Posterior vena cava (tissue), 2 donors: ENCODE measurements around the gene TMEM187. TPM values are rescaled to one million over a fixed set of nuclear protein-coding genes. Genes with fewer than 3 reads are reported as not detected.
"Not testable (repeated sequence)": the region's sequence is repeated elsewhere in the genome, so short reads cannot be mapped to it uniquely, and the experiment has no call there.

ENCODE experiments used
- DNase-seq: peaks from one replicate; pipeline ENCODE4 v3.0.0-alpha.2; 2020; ENCODE audit warnings: low spot score
- intact Hi-C, 2 donors: fragments of 100-400 bp; cut with DNase I; formaldehyde crosslinking; loops; one replicate each; pipeline versions ENCODE4 v1.14.1 to v1.14.2; 2022 to 2023
- total RNA-seq, 2 donors: library from RNA; stranded (reverse); fragmentation: NEBNext Ultra II Directional; extraction: Animal tissue kit (Norgen Biotek cat#: 25700); gene quantifications; one replicate each; pipeline ENCODE4 v1.2.1, GENCODE V29; 2021
- donor health status: DM: yes; HTN: yes; CAD: no.
- donor health status: DM: yes; HTN: yes; CAD: no.

TMEM187 gene
- total RNA-seq, 2 donors from 2014 or later = 6.9 to 9.3 TPM

DNA sequence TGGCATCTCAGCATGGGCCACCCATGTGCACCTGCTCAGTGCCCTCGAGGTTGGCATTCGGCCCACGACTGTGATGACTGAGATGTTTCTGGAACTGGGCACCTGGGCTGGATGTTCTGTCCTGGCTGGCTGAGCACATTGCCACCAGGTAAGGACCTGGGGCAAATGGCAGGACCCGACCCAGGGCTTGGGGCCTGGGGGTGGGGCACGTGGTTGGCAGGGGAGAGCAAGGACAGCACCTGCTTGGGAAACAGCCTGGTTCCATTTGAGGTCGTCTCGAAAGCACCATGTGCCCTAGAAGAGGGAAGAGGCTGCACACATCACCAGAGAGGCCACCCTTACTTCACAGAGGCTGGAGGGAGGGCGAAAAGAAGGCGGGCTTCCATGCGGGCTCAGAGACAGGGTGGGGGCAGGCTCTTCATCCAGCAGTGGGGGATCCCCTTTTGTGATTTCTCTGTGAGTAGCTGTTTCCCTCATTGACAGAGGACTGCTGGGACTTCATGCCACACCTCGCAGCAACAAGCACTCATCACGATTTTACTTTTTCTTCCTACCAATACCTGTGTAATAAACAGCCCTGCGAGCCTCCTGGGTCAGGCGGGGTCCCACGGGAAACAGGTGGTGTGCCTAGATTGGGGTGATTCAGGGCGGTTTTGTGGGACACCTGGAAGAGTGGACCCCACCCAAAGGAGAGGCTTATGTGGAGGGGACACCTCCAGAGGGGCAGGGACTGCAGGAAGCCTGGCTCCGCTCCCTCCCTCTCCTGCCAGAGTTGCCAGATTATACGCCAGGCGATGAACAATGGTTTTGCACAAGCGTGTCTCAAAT lies 12.0 kb downstream of the TMEM187 start:
- DNase-seq = no peak
- intact Hi-C loops = no loop called here

DNA sequence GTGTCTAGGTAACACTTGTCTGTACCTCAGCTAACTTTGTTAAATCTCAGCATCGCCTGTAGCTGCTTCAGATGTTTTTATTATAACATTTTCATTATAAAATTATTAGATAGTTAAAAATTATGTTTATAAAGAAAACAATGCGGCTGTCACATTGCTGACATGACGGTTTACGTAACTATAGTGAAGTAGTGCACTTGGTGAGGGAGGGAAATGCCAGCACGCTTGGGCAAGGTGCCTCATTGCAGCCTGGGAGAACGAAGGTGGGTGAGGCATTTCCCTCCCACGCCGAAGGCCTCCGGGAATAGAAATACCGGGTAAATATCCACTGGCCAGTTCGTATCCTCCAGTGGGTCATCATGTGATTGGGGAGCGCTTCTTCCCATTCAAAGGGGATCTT lies 15.9 kb downstream of the TMEM187 start:
- intact Hi-C loops = no loop called here
- no peak for DNase-seq

DNA sequence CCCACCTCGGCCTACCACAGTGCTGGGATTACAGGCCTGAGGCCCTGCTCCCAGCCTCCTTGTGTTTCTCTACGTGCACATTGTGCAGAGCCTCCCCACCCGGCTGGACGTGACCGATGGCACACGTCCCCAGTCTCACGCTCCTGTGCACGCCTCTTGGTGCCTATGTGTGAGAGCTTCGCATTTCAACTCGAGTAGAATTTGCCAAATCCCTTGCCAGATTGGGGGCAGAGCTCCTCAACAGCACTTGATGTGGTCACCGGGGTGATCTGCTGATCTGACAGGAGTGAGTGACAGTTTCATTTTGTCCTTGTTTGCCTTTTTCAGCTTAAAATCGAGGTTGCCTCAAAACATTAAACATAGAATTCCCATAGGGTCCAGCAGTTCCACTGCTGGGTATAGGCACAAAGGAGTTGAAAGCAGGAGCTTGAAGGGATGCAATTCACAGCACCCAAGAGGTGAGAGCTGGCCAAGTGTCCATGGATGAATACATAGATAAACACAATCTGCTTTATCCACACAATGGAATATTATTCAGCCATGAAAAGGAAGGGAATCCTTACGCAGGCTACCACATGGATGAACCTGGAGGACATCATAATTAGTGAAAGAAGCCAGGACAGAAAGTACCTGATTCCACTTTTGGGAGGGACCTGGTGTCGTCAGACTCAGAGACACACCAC lies 17.6 kb downstream of the TMEM187 start:
- DNase-seq = no peak
- intact Hi-C loops = loop anchor here in 1 of 2 donors (10.0 kb wide), 1 partner anchor 65 kb away; no protein-coding TSS in a partner anchor

DNA sequence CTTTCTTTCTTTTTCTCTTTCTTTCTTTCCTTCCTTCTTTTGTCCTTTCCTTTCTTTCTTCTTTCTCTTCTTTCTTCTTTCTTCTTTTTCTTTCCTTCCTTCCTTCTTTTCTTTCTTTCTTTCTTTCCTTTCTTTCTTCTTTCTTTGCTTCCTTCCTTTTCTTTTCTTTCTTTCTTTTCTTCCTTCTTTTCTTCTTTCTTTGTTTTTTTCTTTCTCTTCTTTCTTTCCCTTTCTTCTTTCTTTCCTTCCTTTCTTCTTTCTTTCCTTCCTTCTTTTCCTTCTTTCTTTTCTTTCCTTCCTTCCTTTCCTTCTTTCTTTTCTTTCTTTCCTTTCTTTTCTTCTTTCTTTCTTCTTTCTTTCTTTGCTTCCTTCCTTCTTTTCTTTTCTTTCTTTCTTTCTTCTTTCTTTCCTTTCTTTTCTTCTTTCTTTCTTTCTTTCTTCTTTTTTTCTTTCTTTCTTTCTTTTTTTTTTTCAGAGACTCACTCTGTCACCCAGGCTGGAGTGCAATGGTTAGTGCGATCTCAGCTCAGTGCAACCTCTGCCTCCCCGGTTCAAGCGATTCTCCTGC lies 18.5 kb downstream of the TMEM187 start:
- no peak for DNase-seq
- intact Hi-C loops = loop anchor here in 1 of 2 donors (10.0 kb wide), 1 partner anchor 64 kb away; no protein-coding TSS in a partner anchor

DNA sequence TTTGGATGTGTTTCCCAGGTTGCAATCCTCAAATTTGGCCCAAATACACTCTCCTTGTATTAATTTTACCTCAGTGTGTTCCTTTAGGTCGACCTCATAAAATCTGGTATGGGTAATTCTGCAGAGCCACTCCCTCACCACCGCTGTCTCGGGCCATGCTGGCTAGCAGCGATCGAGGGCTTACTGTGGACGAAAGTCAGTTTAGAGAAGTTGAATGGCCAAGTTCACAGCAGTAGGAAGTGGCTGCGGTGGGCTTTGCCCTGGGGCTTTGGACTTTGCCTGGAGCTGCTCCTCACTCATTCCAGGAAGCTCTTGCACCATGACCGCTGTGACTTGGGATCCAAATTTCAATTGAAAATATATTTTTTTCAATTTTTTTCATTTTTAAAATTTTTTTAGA lies 19.6 kb downstream of the TMEM187 start:
- intact Hi-C loops = loop anchor here in 1 of 2 donors (10.0 kb wide), 1 partner anchor 63 kb away; no protein-coding TSS in a partner anchor
- DNase-seq = no peak

DNA sequence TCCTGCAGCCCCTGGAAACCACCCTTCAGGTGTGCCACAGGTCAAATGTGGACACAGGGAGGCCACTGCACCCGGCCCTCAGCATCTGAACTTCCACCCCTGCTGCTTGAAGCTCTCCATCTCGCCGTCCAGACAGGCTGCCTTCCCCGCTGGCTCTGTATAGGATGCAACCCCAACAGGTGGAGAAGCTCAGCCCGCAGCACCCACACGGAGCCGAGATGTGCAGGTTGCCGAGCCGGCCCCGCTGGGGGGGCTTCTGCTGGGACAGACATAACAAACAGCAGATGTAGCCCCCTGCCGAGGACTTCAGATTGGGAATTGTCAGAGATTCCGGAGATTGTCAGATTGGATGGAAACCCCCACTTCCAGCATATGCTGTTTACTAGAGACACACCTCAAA lies 20.5 kb downstream of the TMEM187 start:
- intact Hi-C loops = loop anchor here in 1 of 2 donors (10.0 kb wide), 1 partner anchor 62 kb away; no protein-coding TSS in a partner anchor
- DNase-seq = no peak

DNA sequence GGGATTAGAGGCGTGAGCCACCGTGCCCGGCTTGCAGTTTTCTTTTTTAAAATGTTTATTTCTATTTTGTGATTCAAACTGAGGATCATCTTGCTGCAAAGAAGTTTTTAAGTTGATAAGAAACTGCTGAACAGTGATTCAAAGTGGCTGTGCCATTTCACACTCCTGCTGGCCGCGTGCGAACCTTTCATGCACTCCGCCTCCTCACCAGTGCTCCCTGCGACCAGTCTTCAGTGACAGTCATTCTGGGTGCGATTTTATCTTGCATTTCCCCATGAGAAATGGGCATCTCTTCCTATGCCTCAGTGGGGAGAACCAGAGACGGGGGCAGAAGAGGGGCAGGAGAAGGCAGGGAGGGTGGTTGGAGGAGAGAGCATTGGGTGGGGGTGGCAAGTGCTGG lies 21.4 kb downstream of the TMEM187 start:
- intact Hi-C loops = loop anchor here in 1 of 2 donors (10.0 kb wide), 1 partner anchor 61 kb away; no protein-coding TSS in a partner anchor
- no peak for DNase-seq

DNA sequence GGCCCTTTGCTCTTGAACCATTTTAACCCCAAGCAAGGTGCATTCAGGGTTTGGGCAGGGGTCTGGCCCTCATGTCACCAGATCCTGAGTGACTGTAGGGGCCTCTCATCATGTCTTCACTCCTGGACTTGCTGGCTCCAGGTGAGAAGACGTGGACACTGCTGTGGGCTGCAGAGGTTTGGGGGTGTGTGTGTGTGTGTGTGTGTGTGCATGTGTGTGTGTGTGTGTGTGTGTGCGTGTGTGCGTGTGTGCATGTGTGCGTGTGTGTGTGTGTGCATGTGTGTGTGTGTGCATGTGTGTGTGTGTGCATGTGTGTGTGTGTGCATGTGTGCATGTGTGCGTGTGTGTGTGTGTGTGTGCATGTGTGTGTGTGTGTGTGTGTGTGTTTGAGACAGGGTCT lies 21.8 kb downstream of the TMEM187 start:
- intact Hi-C loops = loop anchor here in 1 of 2 donors (10.0 kb wide), 1 partner anchor 60 kb away; no protein-coding TSS in a partner anchor
- DNase-seq = not testable (repeated sequence)

DNA sequence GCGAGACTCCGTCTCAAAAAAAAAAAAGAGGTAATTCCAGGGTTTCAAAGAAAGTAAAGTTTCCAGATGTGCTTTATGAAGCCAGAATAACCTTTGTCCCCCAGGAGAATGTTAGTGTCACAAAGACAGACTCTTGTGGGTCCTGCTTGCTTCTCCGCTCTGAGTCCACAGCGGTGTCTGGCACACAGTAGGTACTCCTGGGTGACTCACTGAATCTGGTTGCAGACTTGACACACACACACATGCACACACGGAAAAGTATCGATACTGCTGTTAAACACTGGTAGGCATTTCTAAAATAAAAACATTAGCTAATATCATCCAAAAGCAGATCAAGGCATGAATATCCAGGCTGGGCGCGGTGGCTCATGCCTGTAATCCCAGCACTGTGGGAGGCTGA lies 22.9 kb downstream of the TMEM187 start:
- intact Hi-C loops = loop anchor here in 1 of 2 donors (10.0 kb wide), 1 partner anchor 59 kb away; no protein-coding TSS in a partner anchor

DNA sequence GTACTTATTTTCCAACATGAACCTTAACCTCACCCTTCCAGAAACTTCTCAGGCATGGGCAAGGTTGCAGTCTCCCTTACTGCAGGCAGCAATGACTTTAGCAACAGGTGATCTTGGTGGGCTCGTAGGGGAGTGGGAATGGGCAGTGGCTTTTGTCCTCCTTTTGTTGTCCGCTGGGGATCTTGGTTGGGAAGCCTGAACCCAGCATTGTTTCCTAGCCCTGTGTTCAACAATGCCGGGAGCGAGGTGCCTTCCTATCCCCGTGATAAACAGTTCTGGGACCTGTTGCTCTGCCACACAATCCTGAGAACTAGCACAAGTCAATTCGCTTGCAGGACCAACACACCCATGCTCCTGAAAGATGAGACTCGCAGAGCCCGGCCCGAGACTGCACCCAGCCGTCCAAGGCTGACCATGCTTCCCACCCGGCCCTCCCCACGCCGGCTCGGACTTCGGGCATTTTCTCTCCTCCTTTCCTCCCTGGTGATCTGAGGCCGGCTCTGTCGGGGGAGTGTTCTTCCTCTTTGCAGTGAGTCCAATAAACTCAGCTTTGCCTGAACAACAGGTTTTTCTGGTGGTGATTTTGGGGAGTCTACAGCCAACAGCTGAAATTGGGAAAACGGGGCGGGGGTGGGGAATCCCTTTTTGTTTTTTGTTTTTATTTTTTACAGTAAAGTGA lies 26.9 kb downstream of the TMEM187 start:
- DNase-seq = no peak
- intact Hi-C loops = loop anchor here in 1 of 2 donors (10.0 kb wide), 1 partner anchor 55 kb away; no protein-coding TSS in a partner anchor

More for the DNA sequence above, 22.9 kb downstream of the TMEM187 start:
- DNase-seq = no peak

DNA sequence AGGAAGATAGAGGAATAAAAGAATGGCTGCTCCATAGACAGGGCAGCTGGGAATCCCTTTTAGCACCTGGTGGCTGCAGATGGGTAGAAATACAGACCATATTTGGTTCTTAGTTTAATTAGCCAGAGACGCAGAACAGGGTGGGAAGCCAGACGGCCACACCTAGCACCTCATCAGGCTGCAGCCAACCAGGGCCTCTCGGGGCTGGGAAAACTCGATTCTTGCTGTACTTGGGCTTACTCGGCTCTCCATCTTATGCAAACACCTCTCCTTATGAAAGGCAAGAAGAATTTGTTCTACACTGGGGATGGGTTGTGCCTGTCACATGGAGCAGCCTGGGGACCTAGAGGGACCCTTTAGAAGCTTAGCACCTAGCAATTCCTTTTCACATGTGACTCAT lies 27.5 kb downstream of the TMEM187 start:
- intact Hi-C loops = no loop called here
- DNase-seq = no peak

DNA sequence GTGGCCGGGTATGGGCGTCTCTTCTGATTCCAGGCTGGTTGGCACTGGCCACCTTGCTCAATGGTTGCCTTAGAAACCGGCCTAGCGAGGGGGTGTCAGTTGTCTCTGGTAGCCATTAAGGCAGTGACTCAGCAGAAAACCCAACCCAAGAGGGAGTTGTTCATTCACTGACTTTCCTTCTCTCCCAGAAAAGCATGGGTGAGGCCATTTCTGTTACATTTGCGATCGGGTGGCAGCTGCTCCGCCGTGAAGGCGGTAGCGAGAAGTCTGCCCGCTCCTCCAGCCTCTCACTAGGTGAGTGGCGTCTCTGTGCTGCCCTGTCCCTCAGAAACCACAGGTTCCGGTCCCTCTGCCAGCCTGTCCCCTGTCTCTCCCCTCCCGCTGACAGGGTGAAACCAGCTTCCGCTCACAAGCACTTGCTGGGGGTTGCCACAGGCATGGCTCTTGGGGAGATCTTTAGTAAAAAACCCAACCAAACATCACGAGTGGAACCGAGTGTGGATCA lies 29.7 kb downstream of the TMEM187 start:
- intact Hi-C loops = no loop called here
- no peak for DNase-seq

DNA sequence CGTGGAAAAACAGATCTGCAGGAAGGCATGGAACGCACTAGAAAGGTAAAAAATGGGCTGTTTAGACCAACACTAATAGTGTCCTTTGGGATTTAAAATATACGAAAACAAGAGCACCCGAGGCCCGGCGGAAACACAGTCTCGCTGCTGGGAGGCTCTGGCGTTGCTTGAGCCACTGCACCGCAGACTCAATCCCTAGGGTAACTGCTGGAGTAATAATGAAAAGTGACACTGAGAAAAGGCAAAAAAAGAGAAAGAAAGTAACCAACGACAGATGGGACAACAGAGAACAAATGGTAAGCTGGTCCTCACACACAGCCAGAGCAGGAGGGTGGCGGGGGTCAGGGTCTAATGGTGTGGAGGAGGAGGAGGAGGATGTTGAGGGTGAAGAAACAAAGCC lies 31.8 kb downstream of the TMEM187 start:
- no peak for DNase-seq
- intact Hi-C loops = no loop called here

DNA sequence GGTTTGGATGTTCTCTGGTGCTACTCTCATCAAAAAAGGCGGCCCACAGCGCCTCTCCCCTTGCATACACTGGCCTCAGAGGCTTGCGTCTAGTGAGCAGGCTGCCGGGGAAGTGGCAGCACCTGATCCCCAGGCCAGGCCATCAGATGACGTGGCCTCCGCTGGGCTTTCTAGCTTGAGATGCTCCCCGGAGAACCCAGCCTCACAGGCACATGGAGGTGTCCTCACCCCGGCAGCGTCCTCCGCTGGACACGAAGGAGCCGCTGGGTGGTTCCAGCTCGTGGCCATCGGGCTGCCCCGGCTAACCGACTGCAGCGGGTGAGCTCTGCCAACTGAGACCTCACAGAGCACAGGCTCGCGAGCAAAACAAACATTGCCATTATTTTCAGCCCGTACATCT lies 34.4 kb downstream of the TMEM187 start:
- DNase-seq = peak; percentile 70
- intact Hi-C loops = loop anchor here in 1 of 2 donors (2.0 kb wide), 1 partner anchor 78 kb away; no protein-coding TSS in a partner anchor

DNA sequence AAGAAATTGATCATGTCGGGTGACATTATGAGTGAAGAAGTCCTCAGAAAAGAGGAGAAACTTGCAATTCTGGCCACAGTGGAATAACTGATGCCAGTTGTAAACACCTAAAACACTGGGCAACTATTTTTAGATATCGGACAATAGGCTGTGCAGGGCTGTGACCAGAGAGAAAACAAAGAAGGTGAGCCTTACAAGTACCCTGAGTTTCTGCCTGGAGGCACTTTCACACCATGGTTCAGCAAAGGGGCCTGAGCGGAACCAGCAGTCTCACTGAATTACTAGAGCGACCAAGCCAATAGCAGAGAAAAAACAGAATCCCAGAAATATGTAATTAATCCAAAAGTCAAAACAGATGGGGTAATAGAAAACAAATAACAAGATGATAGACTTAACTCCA lies 36.0 kb downstream of the TMEM187 start:
- DNase-seq = no peak
- intact Hi-C loops = no loop called here

DNA sequence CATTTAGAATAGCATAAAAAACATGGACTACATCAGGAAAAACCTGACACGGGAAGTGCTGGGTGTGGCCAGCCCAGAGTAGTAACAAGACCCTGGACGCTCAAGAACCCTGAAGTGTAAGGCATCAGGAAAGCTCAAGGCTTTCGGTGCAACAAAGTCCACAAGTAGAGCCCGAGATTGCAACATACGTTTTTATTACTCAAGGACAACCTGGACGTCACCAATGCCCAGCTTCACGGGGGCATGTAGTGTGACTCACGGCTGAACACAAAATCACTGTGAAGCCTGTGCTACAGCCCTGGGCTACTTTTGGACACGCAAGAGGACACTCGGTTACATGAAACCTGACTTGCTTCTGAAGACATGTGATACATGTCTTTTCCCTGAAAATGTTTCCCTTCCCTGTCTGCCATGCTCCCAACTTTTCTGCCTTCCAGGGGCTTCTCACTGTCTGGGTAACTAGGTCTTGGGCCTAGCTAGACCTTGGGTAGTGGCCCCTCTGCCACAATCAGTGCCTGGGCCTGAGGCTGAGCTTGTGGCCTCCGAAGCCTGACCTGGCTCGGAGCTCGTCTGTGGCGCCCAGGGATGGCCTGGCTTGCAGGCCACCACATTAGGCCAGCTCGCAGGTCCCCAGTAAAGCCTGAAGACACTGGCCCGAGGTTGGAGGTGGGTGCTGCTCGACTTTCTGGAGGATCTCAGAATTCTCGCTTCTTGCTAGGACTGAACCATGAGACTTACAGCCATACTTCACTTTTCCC lies 38.0 kb downstream of the TMEM187 start:
- intact Hi-C loops = no loop called here
- DNase-seq = no peak

DNA sequence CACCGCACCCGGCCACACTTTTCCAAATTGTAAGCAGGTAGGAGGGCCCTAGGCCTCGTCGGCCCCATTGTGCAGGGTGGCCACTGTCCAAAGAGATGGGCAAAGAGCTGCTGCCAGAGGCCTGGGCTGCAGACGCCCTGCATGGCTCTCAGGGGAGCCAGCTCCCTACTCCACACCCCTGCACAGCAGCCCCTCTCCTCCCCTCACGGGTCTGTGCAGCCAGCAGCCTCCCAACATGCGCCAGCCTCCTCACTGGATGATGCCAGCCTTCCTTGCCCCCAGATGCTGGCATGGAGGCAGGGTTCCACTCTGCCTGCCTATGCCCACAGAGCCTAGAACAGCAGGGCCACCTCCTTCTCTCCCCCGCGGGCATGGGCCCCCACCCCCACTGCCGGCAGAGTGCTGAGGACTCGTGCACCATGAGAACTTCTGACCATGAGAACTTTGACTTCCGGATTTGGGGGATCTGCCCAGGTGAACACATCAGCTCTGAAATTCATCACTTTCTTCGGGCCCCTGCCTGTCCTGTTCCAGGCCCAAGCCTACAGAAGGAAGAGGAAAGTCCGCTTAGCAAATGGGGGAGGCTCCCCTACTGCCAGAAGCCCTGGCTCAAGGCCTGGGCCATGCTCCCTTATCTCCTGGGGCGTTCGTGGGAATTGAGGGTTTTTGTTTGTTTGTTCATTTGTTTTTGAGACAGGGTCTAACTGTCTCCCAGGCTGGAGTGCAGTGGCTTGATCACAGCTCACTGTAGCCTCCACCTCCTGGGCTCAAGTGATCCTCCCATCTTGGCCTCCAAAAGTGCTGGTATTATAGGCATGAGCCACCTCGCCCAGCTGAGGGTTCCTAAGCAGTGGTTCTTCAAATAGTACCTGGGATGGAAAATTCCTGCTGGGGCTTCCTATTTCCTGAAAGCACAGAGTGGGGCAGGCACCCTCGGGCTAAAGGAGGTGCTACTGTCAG lies 39.1 kb downstream of the TMEM187 start:
- DNase-seq = no peak
- intact Hi-C loops = no loop called here
